Measurements from ENCODE around the gene URM1. TPM values are rescaled to one million over a fixed set of nuclear protein-coding genes. Genes with fewer than 3 reads are reported as not detected.

Gene URM1
- total RNA-seq, 1 donor from 2014 or later, result 73.2 TPM

DNA sequence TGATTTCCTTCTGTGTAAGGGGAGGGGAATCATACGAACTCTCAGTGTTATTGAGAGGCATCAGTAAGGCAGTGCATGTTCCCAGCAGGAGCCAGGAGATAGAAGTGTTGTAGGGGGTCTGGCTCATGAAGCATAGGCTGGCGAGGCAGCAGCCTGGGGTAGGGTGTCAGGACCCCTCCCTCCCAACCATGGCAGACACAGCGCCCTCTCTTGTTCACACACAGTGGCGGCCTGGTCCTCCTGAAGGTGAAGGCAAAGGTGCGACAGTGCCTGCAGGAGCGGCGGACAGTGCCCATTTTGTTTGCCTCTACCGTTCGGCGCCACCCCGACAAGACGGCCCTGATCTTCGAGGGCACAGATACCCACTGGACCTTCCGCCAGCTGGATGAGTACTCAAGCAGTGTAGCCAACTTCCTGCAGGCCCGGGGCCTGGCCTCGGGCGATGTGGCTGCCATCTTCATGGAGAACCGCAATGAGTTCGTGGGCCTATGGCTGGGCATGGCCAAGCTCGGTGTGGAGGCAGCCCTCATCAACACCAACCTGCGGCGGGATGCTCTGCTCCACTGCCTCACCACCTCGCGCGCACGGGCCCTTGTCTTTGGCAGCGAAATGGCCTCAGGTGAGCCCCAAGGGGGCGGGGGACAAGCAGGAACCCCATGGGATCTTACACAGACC, 26.1 kb upstream of the URM1 start:
- Mint-ChIP-seq H3K4me1 (peaks cover 7% of the 10 kb centered on the region), H3K36me3 (ENCODE audit: low read depth) (no peaks in the 10 kb centered on the region), H3K27ac (ENCODE audit: unreplicated experiment) (no peak overlapping the region), H3K4me3 (no peak overlapping the region), H3K27me3 (ENCODE audit: low read depth) (peaks cover 2% of the 10 kb centered on the region), H3K9me3 (no peaks in the 10 kb centered on the region)
- TF ChIP-seq, protein P1, sequence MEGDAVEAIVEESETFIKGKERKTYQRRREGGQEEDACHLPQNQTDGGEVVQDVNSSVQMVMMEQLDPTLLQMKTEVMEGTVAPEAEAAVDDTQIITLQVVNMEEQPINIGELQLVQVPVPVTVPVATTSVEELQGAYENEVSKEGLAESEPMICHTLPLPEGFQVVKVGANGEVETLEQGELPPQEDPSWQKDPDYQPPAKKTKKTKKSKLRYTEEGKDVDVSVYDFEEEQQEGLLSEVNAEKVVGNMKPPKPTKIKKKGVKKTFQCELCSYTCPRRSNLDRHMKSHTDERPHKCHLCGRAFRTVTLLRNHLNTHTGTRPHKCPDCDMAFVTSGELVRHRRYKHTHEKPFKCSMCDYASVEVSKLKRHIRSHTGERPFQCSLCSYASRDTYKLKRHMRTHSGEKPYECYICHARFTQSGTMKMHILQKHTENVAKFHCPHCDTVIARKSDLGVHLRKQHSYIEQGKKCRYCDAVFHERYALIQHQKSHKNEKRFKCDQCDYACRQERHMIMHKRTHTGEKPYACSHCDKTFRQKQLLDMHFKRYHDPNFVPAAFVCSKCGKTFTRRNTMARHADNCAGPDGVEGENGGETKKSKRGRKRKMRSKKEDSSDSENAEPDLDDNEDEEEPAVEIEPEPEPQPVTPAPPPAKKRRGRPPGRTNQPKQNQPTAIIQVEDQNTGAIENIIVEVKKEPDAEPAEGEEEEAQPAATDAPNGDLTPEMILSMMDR (conservative IDR thresholded peaks at IDR 0.05), result no peak
- no peak for DNase-seq (ENCODE audit: low read depth, low spot score)

DNA sequence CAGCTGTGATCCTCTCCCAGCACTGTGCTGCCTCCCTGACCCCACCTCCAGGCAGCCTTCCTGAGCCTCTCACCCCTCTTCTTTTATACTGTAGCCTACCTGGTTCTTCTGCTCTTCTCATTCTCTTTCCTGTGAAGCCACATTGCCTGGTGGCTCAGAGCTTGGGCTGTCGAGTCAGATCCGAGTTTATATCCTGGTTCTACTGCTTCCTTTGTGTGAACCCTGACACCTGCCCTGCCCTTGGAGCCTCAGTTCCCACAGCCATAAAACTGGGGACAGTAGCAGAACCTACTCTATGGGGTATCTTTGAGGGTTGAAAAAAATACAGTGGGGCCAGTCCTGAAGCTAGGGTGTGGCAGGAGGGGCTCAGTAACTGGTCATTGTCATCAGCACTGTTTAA, 22.0 kb upstream of the URM1 start:
- peaks cover 4% of the 10 kb centered on the region for H3K36me3 Mint-ChIP-seq (ENCODE audit: low read depth)

DNA sequence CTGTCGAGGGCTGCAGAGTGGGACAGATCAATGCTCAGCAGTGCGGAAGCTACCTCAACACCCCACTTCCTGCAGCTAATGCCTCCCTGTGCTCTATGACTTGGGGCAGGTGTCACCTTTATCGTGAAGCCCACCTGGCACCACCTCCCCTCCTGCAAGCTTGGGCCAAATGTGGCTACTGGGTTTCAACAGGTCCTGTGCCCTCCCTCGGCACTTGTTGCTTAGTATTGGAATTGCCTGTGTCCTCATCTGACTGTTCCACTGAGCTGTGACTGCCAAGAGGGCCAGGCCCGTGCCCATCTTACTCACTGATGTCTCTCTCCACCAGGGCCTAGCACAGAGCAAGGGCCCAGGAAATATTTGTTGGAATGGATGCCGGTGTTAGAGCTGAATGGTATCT, 21.4 kb upstream of the URM1 start:
- Mint-ChIP-seq H3K36me3 (ENCODE audit: low read depth) (peaks cover 4% of the 10 kb centered on the region), H3K4me3 (no peak overlapping the region), H3K9me3 (no peaks in the 10 kb centered on the region), H3K4me1 (no peaks in the 10 kb centered on the region), H3K27me3 (ENCODE audit: low read depth) (no peaks in the 10 kb centered on the region), H3K27ac (ENCODE audit: unreplicated experiment) (no peak overlapping the region)
- DNase-seq (ENCODE audit: low read depth, low spot score), result no peak
- TF ChIP-seq, protein P1 (conservative IDR thresholded peaks at IDR 0.05), result no peak

More for the DNA sequence above, 22.0 kb upstream of the URM1 start:
- Mint-ChIP-seq H3K9me3 (no peaks in the 10 kb centered on the region), H3K27ac (ENCODE audit: unreplicated experiment) (no peak overlapping the region), H3K4me3 (no peak overlapping the region), H3K4me1 (no peaks in the 10 kb centered on the region), H3K27me3 (ENCODE audit: low read depth) (no peaks in the 10 kb centered on the region)
- TF ChIP-seq, protein P1 (conservative IDR thresholded peaks at IDR 0.05), result no peak
- no peak for DNase-seq (ENCODE audit: low read depth, low spot score)

DNA sequence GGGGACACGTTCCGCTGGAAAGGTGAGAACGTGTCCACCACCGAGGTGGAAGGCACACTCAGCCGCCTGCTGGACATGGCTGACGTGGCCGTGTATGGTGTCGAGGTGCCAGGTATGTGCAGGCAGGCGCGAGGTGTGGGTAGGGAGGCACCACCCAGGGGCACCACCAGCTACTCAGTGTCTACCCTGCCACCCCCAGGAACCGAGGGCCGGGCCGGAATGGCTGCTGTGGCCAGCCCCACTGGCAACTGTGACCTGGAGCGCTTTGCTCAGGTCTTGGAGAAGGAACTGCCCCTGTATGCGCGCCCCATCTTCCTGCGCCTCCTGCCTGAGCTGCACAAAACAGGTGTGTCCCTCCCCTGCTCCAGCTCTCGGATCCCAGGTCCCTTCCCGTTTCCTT, 15.7 kb upstream of the URM1 start:
- Mint-ChIP-seq H3K36me3 (ENCODE audit: low read depth) (peaks cover 10% of the 10 kb centered on the region), H3K4me3 (no peak overlapping the region), H3K9me3 (no peaks in the 10 kb centered on the region), H3K27ac (ENCODE audit: unreplicated experiment) (no peak overlapping the region), H3K27me3 (ENCODE audit: low read depth) (no peaks in the 10 kb centered on the region), H3K4me1 (no peaks in the 10 kb centered on the region)
- DNase-seq (ENCODE audit: low read depth, low spot score), result no peak
- TF ChIP-seq, protein P1 (conservative IDR thresholded peaks at IDR 0.05), result no peak

DNA sequence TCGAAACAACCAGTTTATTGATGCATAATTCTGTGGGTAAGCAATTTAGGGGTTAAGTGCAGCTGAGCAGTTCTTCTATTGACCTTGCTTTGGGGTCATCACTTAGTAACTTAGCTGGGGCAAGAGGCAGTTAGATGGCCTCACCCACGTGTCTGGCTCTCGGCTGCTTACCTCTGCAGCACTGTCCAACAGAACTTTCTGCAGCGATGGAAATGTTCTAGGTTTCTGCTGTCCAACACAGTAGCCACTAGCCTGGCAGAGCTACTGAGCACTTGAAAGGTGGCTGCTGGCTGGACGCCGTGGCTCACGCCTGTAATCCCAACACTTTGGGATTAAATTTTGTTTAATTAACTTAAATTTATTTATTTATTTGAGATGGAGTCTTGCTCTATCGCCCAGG, 13.1 kb upstream of the URM1 start:
- TF ChIP-seq, protein P1 (conservative IDR thresholded peaks at IDR 0.05), result no peak
- peaks cover 6% of the 10 kb centered on the region for H3K36me3 Mint-ChIP-seq (ENCODE audit: low read depth)
- H3K27ac Mint-ChIP-seq (ENCODE audit: unreplicated experiment), result no peak overlapping the region
- H3K4me3 Mint-ChIP-seq, result no peak overlapping the region
- DNase-seq (ENCODE audit: low read depth, low spot score), result no peak
- peaks cover 18% of the 10 kb centered on the region for H3K4me1 Mint-ChIP-seq
- no peaks in the 10 kb centered on the region for H3K9me3 Mint-ChIP-seq
- no peaks in the 10 kb centered on the region for H3K27me3 Mint-ChIP-seq (ENCODE audit: low read depth)

Data from neural crest cell (in vitro differentiated cells).